Lung (tissue), 12 donors: ENCODE measurements around the gene VPREB1. TPM values are rescaled to one million over a fixed set of nuclear protein-coding genes. Genes with fewer than 3 reads are reported as not detected.
A peak's percentile ranks its signal among the peaks of the same experiment; 100 is the strongest.

Experiments used
- ATAC-seq: fragments of 200-7000 bp; cut with Tn5 transposase; one replicate; pipeline ENCODE4 v1.9.1; 2020; ENCODE audit warnings: moderate number of reproducible peaks; ENCODE audit not compliant: insufficient read depth, low FRiP score
- DNase-seq, 3 donors: peaks; one replicate each; pipeline ENCODE4 v3.0.0-alpha.2; 2013 to 2017
- H3K27ac ChIP-seq, 2 donors: one replicate each; pipeline ENCODE4 v1.5.1; 2013; ENCODE audit warnings: mild to moderate bottlenecking in 2 of 2, moderate library complexity in 2 of 2, control low read depth in 1 of 2, inconsistent platforms in 1 of 2, low read depth in 1 of 2, low read length in 1 of 2
- H3K27me3 ChIP-seq, 3 donors: one replicate each; pipeline ENCODE4 v1.5.1; 2013; ENCODE audit warnings: low read length in 2 of 3; ENCODE audit not compliant: control insufficient read depth in 3 of 3, insufficient read depth in 3 of 3
- H3K36me3 ChIP-seq, 4 donors: one replicate each; pipeline ENCODE4 v1.5.1; 2013; ENCODE audit warnings: low read length in 4 of 4, mild to moderate bottlenecking in 1 of 4, moderate library complexity in 1 of 4; ENCODE audit not compliant: control insufficient read depth in 4 of 4, insufficient read depth in 4 of 4
- H3K4me1 ChIP-seq, 5 donors: one replicate each; pipeline ENCODE4 v1.5.1; 2013; ENCODE audit warnings: low read length in 5 of 5, mild to moderate bottlenecking in 2 of 5, moderate library complexity in 1 of 5; ENCODE audit not compliant: control insufficient read depth in 5 of 5, insufficient read depth in 5 of 5
- H3K4me3 ChIP-seq: one replicate; pipeline ENCODE4 v1.5.1; 2013; ENCODE audit warnings: mild to moderate bottlenecking, control low read depth, moderate library complexity
- H3K9ac ChIP-seq, 2 donors: one replicate each; pipeline ENCODE4 v1.5.1; 2013; ENCODE audit warnings: low read length in 2 of 2, control low read depth in 1 of 2; ENCODE audit not compliant: insufficient read depth in 1 of 2
- H3K9me3 ChIP-seq, 4 donors: one replicate each; pipeline ENCODE4 v1.5.1; 2013; ENCODE audit warnings: low read length in 3 of 4, mild to moderate bottlenecking in 1 of 4, moderate library complexity in 1 of 4; ENCODE audit not compliant: control insufficient read depth in 4 of 4, insufficient read depth in 3 of 4
- WGBS, 2 donors: extraction: QIAGEN DNeasy Blood & Tissue Kit; methylation state at CpG; one replicate each; pipeline ENCODE4 v1.1.7; 2013; 5-methylcytosine and 5-hydroxymethylcytosine counted together
- polyA plus RNA-seq, 2 donors: library from polyadenylated mRNA; stranded (reverse); fragments of 200-250 nt; gene quantifications; one replicate each; pipeline ENCODE4 v1.2.1, GENCODE V29; 2013
- total RNA-seq, 2 donors: library from RNA; depleted of rRNA in 1 of 2; stranded (reverse); fragments of >200 nt in 1 of 2; gene quantifications; one replicate each; pipeline ENCODE4 v1.2.1, GENCODE V29; 2014 to 2021
- TF ChIP-seq, protein P1 (sequence below): IDR thresholded peaks from 2 replicates; pipeline ENCODE4 v1.5.1; 2012; ENCODE audit warnings: mild to moderate bottlenecking; ENCODE audit errors: control extremely low read depth, extremely low read depth
- donor health status: control.
- donor health status: control.
- donor health status: Bipolar disorder and iron deficiency.
- donor health status: healthy.
- donor health status: DM: yes; HTN: yes; CAD: no.

VPREB1 gene
- total and polyA plus RNA-seq, 4 donors, result 0.11 TPM; not detected in 3

GRCh38 chr22:22229683-22230420 is 14.7 kb upstream of the VPREB1 start:
- no peaks in the 10 kb centered on the region for H3K27me3 ChIP-seq
- peaks cover 0 to 2% (median 0%) of the 10 kb centered on the region in 4 donors for H3K9me3 ChIP-seq
- H3K4me3 ChIP-seq, result no peak overlapping the region
- DNase-seq, result no peak
- no peak for ATAC-seq
- WGBS, 2 donors, result 58 to 65% methylated on average over 6 of the region's 6 CpGs
- H3K36me3 ChIP-seq, result no peaks in the 10 kb centered on the region
- no peaks in the 10 kb centered on the region for H3K4me1 ChIP-seq
- TF ChIP-seq, protein P1, sequence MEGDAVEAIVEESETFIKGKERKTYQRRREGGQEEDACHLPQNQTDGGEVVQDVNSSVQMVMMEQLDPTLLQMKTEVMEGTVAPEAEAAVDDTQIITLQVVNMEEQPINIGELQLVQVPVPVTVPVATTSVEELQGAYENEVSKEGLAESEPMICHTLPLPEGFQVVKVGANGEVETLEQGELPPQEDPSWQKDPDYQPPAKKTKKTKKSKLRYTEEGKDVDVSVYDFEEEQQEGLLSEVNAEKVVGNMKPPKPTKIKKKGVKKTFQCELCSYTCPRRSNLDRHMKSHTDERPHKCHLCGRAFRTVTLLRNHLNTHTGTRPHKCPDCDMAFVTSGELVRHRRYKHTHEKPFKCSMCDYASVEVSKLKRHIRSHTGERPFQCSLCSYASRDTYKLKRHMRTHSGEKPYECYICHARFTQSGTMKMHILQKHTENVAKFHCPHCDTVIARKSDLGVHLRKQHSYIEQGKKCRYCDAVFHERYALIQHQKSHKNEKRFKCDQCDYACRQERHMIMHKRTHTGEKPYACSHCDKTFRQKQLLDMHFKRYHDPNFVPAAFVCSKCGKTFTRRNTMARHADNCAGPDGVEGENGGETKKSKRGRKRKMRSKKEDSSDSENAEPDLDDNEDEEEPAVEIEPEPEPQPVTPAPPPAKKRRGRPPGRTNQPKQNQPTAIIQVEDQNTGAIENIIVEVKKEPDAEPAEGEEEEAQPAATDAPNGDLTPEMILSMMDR, result no peak
- no peak overlapping the region for H3K27ac ChIP-seq
- H3K9ac ChIP-seq, result no peak overlapping the region

- 26 to 67% methylated on average over 9 of the region's 9 CpGs for WGBS, 2 donors
- H3K4me3 ChIP-seq, result no peak overlapping the region
- no peaks in the 10 kb centered on the region for H3K36me3 ChIP-seq
- DNase-seq (no peak), ATAC-seq (no peak)
- TF ChIP-seq, protein P1, result no peak
- H3K4me1 ChIP-seq, result no peaks in the 10 kb centered on the region
- H3K9me3 ChIP-seq, result peaks cover 0 to 2% (median 0%) of the 10 kb centered on the region in 4 donors
- no peaks in the 10 kb centered on the region for H3K27me3 ChIP-seq
- no peak overlapping the region for H3K9ac ChIP-seq
- H3K27ac ChIP-seq, result no peak overlapping the region
Measured at GRCh38 chr22:22230438-22230837, 14.1 kb upstream of the VPREB1 start.

- H3K27me3 ChIP-seq, result no peaks in the 10 kb centered on the region
- DNase-seq, result no peak
- no peaks in the 10 kb centered on the region for H3K36me3 ChIP-seq
- no peak overlapping the region for H3K27ac ChIP-seq
- 88 to 90% methylated on average over 5 of the region's 5 CpGs for WGBS, 2 donors
- no peaks in the 10 kb centered on the region for H3K4me1 ChIP-seq
- TF ChIP-seq, protein P1, result no peak
- ATAC-seq, result no peak
- H3K9me3 ChIP-seq, result peaks cover 0 to 2% (median 0%) of the 10 kb centered on the region in 4 donors
- H3K9ac ChIP-seq, result no peak overlapping the region
- H3K4me3 ChIP-seq, result no peak overlapping the region
Measured at GRCh38 chr22:22233081-22233480, 11.5 kb upstream of the VPREB1 start.

GRCh38 chr22:22235558-22235957 is 9.0 kb upstream of the VPREB1 start:
- TF ChIP-seq, protein P1, result no peak
- DNase-seq (peak in 1 of 3 donors; percentile 2), ATAC-seq (no peak)
- Histone ChIP-seq H3K9ac (no peak overlapping the region), H3K9me3 (peaks cover 0 to 2% (median 0%) of the 10 kb centered on the region in 4 donors), H3K36me3 (no peaks in the 10 kb centered on the region), H3K27me3 (no peaks in the 10 kb centered on the region), H3K4me3 (no peak overlapping the region), H3K4me1 (no peaks in the 10 kb centered on the region), H3K27ac (no peak overlapping the region)
- 15 to 28% methylated on average over 2 of the region's 2 CpGs for whole genome bisulfite sequencing, 2 donors
